Limb (tissue), 2 donors: Measurements from ENCODE around the gene CDC42EP3.

Source experiments
- DNase-seq, 2 donors: peaks; one replicate each; pipeline ENCODE4 v3.0.0-alpha.2; 2016; ENCODE audit errors: extremely low spot score in 2 of 2

CDC42EP3 gene

DNA sequence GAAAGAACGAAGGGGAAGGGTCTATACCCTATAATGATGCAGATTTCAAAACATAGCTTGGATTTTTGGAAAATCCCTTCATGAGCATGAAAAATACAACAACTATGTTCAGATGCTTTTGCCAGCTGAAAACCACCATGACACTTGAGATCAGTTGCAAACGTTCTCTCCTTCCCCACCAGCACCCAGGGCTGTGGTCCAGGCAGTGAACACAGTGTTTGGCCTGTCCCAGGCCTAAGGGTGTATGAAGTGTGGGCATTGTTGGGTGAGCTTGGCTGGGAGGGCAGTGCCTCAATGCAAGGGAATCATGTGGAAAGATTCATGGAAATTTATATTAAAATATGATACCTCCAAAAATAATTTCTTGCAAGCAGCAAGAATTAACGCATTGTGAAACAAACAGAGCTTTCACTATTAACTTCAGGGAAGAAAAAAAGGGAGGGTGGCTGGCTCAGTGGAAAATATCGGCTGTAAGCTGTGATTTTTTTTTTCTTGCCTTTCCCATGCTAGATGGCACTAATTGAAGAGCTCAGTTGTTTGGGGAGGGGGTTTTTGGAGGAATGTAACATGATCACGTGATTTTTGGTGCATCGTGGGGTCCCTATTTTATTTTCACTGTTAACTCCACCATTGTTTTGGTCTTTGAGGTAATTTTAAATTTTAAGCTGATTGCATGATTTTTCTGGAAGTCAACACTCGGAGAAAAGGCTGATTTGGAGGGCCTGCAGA lies 52.0 kb downstream of the CDC42EP3 start:
- DNase-seq: peak; percentile 51

DNA sequence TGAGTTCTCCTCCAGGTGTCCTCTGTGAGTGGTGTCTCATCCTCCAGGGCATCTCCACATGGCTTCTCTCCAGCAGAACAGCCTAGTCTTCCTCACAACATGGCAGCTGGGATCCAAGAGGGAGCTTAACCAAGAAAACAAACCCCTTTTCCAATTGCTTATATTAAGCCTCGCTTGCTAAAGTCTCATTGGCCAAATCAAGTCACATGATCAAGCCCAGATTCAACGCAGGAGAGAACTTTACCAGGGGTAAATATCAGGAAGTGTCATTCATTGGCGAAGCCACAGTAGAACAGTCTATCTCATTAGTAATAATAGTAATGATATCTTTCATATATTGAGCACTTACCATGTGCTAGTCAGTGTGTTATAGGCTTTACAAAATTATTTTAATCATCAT lies 53.1 kb downstream of the CDC42EP3 start:
- DNase-seq: no peak

DNA sequence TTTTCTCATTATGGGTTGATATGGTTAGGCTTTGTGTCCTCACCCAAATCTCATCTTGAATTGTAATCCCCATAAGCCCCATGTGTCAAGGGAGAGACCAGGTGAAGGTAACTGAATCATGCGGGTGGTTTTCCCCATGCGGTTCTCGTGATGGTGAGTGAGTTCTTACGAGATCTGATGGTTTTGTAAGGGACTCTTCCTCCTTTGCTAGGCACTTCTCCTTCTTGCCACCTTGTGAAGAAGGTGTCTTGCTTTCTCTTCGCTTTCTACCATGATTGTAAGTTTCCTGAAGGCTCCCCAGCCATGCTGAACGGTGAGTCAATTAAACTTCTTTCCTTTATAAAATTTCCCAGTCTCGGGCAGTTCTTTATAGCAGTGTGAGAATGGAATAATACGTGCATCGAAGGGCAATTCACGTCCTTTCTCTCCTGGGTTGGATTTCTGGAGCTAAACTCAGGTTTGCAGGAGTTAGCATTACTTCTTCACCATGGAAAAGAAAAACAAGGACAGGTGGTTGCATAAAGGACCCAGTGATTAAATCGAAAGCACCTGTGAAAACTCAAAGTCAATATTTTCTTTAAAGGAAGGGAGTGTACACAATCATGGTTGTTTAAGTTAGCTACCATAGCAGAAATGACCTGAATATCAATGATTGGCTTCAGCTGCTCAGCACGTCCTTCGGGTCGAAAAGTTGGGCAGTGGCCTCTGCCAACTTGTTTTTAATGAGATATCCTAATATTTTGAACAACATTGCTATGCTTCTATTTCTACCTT lies 54.1 kb downstream of the CDC42EP3 start:
- no peak for DNase-seq

DNA sequence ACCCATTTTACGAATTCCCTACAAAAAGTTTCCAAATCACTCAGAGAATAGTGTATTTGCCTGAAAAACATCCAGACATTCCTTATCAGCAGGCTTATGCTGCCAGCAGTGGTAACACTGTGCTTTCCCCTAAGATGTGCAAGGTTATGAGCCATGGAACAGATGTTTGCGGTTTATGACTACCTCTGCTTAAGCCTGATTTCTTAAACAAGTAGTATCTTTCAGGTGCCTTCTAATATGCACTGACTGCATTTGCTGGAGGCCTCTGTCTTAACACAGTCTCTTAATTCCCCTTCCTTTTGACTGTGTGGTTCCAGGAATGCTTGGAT lies 54.8 kb downstream of the CDC42EP3 start:
- DNase-seq: no peak

DNA sequence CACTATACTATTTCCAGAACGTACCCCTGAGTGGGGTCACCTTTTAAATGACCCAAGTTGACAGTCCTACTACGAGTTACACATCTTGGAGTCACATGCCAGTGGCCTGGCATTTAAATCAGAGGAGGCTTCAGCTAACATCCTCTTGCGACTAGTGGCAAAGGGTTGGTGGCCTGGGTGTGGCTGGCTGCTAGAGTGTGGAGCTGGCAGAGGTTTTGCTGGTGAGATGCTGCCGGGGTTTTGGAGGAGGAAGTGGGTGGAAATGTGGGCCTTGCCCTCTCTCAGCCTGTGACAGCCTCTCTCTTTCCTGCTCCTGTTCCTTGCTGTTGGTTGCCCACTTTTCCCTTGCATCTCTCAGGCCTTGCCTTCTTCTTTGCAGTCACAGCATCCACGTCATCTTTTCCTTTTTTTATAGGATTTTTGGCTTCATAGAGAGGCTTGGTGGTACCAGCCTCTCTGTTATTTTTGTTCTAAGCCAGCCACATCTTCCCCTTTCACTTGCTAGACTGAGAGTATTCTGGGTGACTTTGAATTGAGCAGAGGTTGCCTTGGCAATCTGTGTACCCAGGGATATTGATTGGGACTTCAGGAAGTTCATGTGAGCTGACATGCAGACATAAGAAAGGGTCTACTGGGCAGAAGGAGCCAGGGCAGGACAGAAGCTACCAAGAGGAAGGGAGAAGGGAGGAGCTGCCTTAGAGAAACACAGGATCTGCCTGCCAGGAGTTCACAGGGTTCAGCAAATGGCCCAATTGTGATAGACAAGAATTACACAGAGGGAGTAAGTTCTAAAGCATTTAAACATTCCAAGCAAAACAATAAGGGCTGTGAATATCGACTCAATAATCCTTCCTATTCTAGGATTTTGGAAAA lies 55.4 kb downstream of the CDC42EP3 start:
- DNase-seq: no peak

DNA sequence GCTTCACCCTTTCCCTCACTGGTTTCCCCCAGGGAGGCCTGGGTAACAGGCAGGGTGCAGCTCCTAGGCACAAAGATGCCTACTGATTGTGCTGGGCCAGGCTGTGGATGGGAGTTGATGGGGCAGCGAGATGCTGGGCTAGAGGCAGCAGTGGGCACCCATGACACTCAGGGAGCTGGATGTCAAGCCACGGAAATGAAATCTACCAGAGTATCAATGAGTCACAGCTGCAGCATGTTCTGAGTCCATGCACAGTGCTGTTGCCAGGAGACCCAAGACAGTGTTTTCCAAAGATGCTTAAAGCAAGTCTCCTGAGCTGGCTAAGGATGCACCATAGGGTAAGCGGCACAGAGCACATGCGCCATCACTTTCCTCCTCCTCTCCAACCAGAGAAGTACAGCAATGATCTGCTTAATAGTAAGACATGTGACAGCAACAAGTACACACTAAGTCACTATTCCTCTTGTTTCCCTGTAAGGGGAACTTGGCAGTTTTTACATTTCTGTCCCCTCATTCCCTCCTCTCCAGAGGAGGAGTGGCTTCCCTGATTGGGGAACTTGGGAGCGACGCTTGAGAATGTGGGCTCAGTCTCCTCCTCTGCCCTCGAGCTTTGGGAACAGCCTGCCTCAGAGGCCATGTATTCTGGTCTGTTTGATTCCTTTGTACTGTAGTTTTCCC lies 57.2 kb downstream of the CDC42EP3 start:
- DNase-seq: no peak

DNA sequence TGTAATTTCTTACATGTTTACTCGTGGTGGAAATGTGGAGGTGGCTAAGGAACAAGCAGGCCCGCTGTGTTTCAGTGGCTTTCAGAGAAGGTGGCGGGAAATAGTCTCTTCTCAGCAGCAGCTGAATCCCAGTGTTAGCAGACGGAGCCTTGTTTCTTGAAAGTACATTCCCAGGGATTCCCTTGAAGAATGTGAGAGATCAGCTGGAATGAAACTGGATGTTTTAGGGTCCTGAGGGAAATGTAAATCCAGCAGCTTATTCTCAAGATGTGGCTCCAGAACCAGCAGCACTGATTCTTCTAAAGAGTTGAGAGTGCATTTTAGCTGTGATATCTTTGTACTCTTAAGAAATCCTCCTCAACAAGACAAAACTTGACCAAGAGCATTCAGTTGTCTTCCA lies 59.1 kb downstream of the CDC42EP3 start:
- no peak for DNase-seq

DNA sequence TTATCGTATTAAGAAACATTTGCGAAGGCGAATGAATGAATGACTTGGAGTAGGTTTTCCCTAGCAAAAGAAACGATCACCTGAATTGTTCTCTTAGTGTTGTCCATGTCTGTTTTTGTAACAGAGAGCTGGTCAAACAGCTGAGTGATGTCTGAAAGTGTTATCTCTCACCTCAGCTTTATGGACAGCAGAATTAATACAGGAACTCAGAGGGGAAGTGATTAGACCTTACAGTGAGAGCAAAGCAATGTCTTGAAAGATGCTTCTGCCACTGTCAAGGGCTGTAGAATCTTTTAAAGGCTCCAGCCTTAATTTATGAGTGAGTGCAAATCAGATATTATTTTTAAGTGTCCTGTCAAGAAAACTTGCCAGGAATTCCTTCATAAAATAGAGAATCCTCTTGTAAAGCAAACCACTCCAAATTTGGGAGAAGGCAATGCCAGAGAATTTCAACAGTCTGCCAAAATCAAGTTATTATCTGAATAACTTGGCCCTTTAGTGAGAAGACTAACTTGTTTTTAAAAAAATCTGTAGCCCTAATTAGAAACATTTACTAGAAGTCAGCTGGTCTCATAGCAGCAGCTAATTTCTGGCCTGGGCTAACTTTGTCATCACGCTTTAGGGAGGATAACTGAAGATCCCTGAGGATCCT lies 60.7 kb downstream of the CDC42EP3 start:
- no peak for DNase-seq

DNA sequence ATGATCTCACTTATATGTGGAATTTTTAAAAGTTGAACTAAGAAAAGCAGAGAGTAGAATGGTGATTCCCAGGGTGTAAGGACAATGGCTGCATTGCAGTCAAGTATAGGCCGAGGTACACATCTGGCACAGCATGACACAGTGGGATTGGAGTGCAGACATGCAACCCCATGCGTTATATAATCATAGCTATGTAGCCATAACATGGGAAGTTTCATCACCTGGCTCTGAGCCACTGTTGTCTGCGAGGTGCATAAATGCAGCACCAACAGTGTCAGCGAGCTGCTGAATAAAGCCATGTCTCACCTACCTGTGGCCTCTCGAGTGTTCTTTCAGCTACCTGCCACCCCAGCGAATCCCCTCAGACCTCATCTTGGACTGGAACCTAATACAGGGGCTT lies 61.7 kb downstream of the CDC42EP3 start:
- DNase-seq: no peak

DNA sequence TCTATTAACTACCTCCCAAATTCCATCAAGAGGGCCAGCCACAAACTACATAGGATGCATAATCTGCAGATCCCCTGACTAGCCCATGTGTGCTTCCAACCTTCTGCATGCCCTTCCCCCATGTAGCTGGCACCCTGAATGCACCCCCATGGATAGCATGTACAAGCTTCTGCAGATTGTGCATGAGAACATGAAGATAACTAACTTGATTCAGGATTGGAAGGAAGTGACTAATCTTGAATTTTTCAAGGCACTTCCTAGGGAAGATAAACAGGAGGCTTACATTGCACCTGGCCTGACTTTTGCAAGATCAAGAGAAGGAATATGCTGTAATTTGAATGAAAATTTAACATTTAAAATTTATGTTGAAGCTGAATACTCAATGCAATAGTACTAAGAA lies 66.7 kb downstream of the CDC42EP3 start:
- DNase-seq: no peak

DNA sequence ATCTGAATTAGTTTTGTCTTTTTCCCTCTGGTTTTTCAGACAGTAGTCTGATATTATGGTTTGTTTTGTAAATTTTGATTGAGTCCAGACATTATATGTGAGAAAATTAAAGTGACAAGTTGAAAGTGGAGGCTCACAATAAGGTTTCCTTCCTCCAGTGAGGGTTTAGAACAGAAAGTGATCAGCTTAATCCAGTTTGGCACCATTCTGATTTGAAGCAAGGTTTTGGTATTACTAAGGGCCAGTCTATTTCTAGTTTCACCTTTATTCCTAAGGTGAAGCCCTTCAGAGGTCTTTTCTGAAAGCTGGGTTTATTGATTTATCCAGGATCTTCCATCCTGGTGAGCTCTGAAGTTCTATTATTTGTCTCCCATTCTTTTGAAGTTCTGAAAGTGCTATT lies 68.7 kb downstream of the CDC42EP3 start:
- no peak for DNase-seq

DNA sequence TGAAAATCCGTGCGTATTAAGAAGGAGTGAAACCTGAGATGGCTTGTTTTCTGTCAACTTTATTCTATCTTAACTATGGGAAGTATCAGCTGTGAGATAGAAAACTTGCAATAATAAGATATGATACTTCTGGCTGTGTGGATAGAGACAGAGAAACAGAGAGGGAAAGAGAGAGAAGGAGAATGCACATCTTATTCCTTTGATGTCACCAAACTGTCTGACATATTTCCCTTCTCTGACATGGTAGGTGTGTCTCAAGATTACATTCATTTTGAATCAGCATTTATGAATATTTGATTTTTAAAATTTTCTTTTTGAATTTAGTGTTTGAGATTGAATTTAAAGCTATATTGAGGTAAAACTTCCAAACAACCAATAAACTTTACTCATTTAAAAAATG lies 69.4 kb downstream of the CDC42EP3 start:
- DNase-seq: no peak

DNA sequence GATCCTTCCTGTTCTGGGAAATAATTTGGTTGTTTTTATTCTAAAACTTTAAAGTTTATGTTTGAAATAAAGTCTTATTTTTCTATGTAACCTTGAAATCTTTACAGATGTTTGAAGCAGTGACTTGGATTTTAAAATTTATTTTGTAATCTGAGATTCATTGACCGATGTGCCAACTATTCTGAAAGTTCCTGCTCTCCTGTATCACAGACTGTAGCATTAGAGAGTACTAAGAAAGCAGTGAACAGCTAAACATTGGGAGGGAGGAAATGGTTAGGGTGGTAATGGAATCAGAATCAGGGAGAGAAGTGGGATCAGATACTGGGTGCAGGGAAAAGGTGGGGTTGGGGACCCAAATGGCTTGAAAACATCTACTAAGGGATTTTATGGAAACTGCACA lies 69.9 kb downstream of the CDC42EP3 start:
- no peak for DNase-seq

DNA sequence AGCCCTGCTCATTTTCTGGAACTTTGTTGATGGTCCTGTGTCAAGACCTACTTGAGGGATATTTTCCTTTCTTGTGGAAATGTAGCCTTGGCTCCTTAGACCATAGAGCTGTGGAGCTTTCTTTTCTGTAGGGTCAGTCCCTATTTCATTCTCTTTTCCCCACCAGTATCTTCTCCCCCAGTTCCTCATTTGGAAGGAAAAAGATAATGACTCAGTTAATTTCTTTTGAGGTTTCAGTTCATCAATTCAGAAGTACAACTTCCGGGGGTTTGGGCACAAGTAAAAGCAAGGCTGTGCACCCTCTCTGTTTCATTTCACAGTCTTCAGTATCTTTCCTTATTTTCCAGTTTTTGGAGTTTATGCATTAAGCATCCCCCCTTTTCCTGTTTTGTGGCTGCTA lies 70.7 kb downstream of the CDC42EP3 start:
- DNase-seq: no peak

DNA sequence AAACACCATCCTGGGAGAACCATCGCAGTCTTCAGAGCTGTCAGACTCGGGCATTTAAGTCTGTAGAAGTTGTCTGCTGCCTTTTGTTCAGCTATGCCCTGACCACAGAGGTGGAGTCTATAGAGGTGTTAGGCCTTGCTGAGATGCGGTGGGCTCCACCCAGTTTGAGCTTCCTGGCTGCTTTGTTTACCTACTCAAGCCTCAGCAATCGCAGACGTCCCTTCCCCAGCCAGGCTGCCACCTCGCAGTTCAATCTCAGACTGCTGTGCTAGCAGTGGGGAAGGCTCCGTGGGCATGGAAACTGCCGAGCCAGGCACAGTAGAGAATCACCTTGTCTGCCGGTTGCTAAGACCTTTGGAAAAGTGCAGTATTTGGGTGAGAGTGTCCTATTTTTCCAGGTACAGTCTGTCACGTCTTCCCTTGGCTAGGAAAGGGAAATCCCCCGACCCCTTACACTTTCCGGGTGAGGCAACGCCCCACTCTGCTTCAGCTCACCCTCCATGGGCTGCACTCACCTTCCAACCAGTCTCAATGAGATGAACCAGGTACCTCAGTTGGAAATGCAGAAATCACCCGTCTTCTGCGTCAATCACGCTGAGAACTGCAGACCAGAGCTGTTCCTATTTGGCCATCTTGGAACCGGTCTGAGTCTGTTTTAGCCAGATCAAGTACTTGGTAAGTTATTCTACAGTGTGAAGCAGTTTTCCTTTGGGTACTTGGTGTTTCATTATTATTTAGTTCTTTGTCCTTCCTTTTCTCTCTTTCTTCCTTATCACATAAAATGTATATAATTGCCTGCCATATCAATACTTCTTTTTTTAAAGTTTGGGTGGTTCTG lies 71.5 kb downstream of the CDC42EP3 start:
- DNase-seq: no peak

DNA sequence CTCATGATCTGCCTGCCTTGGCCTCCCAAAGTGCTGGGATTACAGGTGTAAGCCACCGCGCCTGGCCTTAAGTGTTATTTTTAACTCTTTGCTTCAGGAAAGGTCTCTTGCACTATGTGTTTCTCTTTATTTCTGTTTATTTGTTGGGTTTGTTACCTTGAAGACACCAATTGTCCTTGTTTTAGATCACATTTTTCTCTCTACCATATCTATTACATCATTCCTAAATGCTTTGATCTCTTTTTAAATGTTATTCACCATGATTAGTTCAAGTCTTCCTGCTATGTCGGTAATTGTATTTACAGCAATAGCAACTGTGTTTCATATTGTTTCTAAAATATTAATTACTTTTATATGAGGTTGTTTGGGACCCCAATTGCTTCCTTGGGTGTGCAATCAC lies 77.7 kb downstream of the CDC42EP3 start:
- no peak for DNase-seq

DNA sequence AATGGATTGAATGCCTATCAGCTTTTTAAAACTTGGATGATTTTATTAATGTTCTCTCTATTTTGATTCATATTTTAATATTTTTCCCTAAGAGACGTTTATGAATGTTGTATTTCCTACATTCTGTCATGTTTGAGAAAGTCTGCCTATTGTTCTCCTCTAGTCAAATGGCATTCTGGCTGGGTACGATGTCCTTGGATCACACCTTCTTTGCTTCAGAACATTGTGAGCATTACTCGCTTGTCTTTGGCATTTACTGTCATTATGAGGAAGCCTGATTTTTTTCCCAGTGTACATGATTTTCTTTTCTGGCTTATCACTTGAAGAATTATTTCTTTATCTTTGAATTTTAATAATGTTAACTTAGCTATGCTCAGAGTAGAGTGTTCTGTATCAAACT lies 78.4 kb downstream of the CDC42EP3 start:
- DNase-seq: no peak
